ENCODE measurements around the gene NLGN2. TPM values are rescaled to one million over a fixed set of nuclear protein-coding genes. Genes with fewer than 3 reads are reported as not detected.

Gene NLGN2
- total RNA-seq, 1 donor from 2014 or later = 9.3 TPM

DNA sequence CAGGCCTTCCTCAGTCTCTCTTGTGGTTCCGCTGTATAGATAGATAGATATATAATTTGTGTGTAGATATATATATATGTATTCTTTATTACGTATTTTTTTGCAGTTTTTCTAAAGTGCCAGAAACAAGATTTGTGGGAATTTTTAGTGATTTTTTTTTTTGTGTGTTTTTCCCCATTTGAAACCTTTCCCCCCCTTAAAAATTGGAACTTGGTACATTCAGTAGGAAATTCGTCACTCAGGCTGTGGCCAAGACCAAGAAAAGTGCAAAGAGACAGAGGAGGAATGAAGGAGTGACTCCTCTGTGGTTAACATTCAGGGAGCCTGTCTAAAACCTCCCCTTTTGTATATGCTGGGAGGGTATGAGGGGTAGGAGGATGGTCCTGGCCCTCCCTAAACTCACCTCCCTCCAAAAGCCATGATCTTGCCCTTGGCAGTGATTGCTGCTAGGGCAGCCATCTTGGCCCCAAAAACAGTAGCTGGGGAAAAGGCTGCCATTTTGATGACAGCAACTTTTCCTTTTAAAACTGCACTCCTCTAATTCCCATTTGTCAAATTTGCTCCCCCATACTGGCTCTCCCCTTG lies 52.4 kb downstream of the NLGN2 start:
- TF ChIP-seq CTCF (IDR thresholded peaks at IDR 0.05; ENCODE audit: borderline replicate concordance) = no peak
- H3K36me3 ChIP-seq = peaks cover 29% of the 10 kb centered on the region

GRCh38 chr17:7460850-7461660 lies 53.4 kb downstream of the NLGN2 start:
- TF ChIP-seq CTCF (IDR thresholded peaks at IDR 0.05; ENCODE audit: borderline replicate concordance) = no peak
- no peak for DNase-seq
- Histone ChIP-seq H3K4me3 (no peak overlapping the region), H3K27me3 (ENCODE audit: low read depth) (no peaks in the 10 kb centered on the region), H3K4me1 (peaks cover 17% of the 10 kb centered on the region), H3K9me3 (replicated peaks) (no peaks in the 10 kb centered on the region), H3K36me3 (peaks cover 39% of the 10 kb centered on the region), H3K27ac (replicated peaks) (no peak overlapping the region)
- intact Hi-C loops (cut with micrococcal nuclease) = no loop called here

More for the DNA sequence above, 52.4 kb downstream of the NLGN2 start:
- intact Hi-C loops (cut with micrococcal nuclease) = no loop called here
- no peak overlapping the region for H3K4me3 ChIP-seq
- no peaks in the 10 kb centered on the region for H3K9me3 ChIP-seq (replicated peaks)
- DNase-seq = no peak
- H3K27me3 ChIP-seq (ENCODE audit: low read depth) = no peaks in the 10 kb centered on the region
- peaks cover 19% of the 10 kb centered on the region for H3K4me1 ChIP-seq
- H3K27ac ChIP-seq (replicated peaks) = peak overlapping the region; percentile 27

- Histone ChIP-seq H3K4me1 (peaks cover 25% of the 10 kb centered on the region), H3K4me3 (no peak overlapping the region), H3K36me3 (peaks cover 43% of the 10 kb centered on the region), H3K9me3 (replicated peaks) (no peaks in the 10 kb centered on the region), H3K27me3 (ENCODE audit: low read depth) (no peaks in the 10 kb centered on the region), H3K27ac (replicated peaks) (no peak overlapping the region)
- intact Hi-C loops (cut with micrococcal nuclease) = no loop called here
- no peak for TF ChIP-seq CTCF (IDR thresholded peaks at IDR 0.05; ENCODE audit: borderline replicate concordance)
- no peak for DNase-seq
Measured at GRCh38 chr17:7462474-7463371, 55.1 kb downstream of the NLGN2 start.

- H3K36me3 ChIP-seq = peaks cover 43% of the 10 kb centered on the region
- H3K9me3 ChIP-seq (replicated peaks) = no peaks in the 10 kb centered on the region
- no peak overlapping the region for H3K27ac ChIP-seq (replicated peaks)
- no peak for DNase-seq
- H3K27me3 ChIP-seq (ENCODE audit: low read depth) = no peaks in the 10 kb centered on the region
- H3K4me1 ChIP-seq = peaks cover 32% of the 10 kb centered on the region
- H3K4me3 ChIP-seq = no peak overlapping the region
- intact Hi-C loops (cut with micrococcal nuclease) = no loop called here
- no peak for TF ChIP-seq CTCF (IDR thresholded peaks at IDR 0.05; ENCODE audit: borderline replicate concordance)
Measured at GRCh38 chr17:7463372-7463846, 55.8 kb downstream of the NLGN2 start.

DNA sequence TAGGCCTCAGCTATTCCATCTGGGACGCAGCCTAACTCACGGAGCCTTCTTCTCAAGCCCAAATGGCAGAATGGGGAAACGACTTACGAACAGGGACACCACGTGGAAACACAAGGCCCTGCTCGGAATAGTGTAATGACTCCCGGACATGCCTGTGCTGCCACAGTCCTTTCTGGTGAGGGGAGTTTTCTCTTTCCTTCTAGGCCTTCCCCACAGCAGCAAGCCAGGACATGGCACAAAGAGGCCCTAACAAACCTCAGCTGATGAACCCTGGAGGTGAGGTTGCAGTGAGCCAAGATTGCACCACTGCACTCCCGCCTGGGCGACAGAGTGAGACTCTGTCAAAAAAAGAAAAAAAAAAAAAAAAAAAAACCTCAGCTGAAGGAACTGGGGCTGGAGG lies 56.4 kb downstream of the NLGN2 start:
- peaks cover 43% of the 10 kb centered on the region for H3K36me3 ChIP-seq
- intact Hi-C loops (cut with micrococcal nuclease) = no loop called here

More for the DNA sequence above, 56.4 kb downstream of the NLGN2 start:
- Histone ChIP-seq H3K9me3 (replicated peaks) (no peaks in the 10 kb centered on the region), H3K27me3 (ENCODE audit: low read depth) (no peaks in the 10 kb centered on the region), H3K4me1 (peaks cover 39% of the 10 kb centered on the region), H3K4me3 (no peak overlapping the region), H3K27ac (replicated peaks) (no peak overlapping the region)
- DNase-seq = no peak
- no peak for TF ChIP-seq CTCF (IDR thresholded peaks at IDR 0.05; ENCODE audit: borderline replicate concordance)

All from left ventricle myocardium inferior (tissue), 1 donor.